Activated naive CD8-positive, alpha-beta T cell treated with anti-CD3 and anti-CD28 coated beads, Interleukin-2, amount 50 U/mL, for 16 hours (primary cell): ENCODE results near the gene CMYA5.

ENCODE experiments used
- DNase-seq: peaks from one replicate; pipeline ENCODE4 v3.0.0-alpha.2; 2020; ENCODE audit warnings: low read depth, low spot score

CMYA5 gene

DNA sequence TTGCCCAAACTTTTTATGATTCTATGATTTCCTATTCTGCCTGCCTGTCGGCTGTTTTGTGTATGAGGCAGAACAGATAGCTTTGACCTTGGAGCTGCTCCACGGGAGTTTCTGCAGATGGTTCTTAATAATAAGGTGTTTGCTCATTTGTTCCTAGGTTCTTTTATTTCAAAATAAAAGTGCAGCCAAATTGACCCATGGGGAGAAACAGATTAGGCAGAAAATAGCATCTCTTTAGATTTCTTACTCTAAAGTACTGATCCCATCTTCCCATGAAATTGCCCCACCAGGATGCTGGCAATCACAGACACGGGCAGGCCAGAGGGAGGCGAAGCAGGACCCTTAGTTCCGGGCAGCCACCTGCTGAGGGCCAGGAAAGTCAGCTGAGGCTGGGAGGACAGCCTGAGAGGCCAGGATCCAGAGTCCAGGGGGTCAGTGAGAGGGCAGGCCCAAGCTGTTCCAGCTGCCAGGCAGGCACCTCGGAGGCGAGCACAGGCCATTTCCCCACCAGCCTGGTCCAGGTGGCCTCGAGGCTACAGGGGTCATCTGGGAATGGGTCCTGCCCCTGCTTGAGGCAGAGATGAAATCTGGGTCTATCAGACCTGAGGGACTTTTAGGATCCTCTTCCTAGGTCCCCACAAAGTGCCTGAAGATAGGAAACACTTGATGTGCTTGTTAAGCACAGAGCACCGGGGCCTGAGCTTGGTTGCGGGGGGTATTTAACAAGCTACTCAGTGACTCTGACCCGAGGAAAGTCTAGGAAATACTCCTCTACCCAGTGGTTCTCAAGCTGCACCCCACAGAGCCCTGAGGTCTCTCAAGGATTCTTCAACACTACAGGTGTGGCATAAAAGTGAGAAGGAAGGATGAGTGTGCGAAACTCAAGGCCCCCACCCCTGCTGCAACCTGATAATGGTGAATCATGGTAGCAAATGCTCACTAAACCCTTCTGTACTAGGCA lies 145.4 kb downstream of the CMYA5 start:
- DNase-seq: no peak

DNA sequence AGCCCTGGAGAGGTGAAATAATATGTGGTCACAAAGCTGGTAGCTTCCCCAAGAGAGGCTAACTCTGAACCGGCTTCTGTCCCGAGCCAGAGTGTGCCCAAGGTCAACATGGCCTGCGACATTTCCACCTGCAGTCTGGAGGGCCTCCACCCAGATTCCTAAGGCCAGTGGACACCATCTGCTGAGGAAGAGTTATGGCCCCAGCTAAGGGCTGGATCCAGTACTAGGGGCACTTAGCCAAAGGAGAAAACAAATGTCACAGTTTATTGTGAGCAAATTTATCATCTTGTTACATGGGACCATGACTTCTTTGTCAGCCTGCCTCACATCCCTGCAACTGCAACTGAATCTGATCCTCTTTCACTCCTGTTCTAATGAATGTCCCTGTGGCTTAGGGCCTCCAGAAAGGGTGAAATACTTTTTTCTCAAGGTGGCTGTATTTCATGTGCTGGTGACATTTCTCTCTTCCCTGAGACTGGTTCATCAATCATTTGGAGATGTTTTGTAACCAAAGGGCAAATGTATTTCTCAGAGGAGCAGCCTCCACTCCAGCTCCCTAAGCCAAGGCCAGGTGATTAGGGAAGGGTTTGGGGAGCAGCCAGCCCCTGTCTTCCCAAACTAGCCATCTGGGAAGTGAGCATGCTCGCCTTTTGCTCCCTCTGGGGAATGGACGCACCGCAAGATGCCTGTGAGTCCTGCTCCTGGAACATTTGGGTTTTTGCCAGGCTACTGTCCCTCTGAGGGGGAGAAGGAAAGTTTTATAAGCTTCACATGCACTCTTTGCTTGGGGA lies 148.3 kb downstream of the CMYA5 start:
- no peak for DNase-seq

DNA sequence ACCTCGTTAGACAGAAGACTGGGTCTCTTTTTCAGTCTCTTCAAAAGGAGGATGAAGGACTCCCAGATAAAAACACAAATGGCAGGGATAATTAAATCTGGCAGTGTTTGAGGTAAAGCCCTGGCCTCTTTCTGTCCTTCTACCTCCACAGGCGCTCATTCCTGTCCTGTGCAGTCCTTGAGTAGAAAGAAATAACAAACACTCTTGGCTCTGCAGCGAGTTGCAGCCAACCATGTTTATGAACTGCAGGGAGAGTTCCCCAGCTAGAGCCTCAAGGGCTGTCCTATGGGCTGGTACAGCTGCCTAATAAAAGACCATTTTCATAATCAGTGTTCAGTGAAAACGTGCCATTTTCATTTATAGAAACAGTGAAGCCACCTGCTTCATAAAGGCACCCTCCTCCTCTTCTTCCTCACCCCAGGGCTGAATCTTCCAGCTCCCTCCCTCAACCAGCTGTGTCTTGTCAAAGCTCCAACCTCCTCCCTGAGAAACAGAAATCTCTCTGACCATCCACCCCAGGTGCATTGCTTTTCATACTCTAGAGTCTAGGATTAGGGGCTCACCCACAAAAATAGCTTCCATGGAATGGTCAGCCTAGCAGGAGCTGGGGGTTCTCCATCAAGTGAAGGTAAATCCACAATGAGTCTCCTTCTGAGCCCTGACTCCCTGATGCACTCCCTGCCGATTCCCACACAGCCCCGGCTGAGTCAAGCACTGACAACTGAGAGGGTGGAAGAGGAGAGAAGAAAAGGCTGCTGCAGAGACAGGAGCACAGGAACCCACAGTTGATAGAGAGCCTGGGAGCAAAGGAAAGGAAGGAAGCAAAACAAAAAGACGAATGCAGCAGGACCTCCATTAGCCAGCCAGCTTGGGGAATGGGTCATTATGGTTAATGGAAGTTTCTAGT lies 150.7 kb downstream of the CMYA5 start:
- DNase-seq: no peak

DNA sequence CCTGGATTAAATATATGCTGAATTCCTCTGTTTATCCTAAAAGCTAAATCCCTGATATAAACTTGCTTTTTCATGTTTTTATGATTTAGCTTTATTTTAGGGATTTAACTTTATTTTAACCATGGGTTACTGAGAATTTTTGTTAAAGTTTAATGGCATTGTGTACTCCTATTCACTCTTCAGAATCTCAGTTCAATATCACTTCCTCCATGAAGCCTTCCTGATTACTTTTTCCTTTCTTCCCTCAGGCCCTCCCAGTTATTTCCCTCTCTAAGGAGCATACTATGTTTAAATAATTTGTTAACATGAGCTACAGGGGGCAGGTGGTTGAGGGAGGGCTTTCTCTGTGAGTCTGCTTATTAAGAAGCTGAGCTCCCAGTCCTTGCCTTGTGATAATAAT lies 151.5 kb downstream of the CMYA5 start:
- DNase-seq: no peak

DNA sequence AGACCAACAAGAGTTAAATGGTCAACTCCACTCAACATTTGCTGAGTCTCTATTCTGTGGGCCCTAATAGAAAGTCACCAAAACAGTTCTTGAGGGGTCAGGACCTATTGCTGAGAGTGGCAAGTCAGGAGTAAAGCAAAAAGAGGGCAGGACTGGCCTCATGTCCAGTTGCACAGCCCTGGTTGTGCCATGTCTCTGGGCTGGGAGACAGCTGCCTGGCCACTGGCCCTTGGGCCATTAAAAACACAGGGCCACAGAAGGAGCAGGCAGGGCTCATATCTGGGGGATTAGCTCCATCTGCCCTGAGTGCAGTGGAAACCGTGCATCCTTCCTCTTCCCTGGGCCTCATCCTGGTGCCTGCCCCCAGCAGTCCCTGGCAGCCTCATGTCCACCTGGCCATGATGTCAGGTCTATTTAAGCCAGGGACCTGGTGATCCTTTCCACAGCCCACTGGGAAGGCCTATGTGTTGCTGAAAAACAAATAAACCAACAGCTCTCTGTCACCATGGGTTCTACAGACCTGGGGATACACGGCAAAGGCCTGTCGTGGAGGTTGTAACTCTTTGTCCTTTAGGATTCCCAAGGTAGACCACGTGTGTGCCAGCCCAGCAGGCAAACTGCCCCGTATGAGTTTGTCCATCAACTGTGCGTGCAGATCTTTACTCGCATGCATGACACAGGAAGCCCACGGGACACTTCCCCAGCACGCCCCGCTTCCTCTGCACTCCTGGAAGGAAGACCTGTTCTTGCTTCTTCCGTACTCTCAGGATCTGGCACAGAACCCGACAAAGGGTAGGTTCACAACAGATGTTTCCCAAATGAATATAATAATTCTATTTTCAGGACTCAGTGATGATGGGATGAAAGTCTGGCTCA lies 152.6 kb downstream of the CMYA5 start:
- no peak for DNase-seq

DNA sequence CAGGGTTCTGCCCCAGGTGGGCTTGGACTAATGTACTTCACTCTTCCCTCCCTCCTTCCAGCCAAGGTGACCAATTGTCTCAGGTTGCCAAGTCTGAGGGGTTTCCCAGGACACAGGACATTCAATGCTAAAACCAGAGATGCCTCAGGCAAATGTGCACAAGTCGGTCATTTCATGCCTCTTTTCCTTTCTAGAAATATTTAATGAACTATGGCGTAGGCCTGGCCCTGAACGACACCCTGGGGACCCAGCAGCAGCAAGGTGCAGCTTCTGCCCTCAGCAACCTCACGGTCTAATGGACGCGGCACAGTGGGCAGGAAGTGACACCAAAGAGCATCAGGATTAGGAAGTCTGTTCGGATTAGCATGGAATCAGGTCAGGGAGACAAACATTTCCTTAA lies 153.4 kb downstream of the CMYA5 start:
- DNase-seq: no peak

DNA sequence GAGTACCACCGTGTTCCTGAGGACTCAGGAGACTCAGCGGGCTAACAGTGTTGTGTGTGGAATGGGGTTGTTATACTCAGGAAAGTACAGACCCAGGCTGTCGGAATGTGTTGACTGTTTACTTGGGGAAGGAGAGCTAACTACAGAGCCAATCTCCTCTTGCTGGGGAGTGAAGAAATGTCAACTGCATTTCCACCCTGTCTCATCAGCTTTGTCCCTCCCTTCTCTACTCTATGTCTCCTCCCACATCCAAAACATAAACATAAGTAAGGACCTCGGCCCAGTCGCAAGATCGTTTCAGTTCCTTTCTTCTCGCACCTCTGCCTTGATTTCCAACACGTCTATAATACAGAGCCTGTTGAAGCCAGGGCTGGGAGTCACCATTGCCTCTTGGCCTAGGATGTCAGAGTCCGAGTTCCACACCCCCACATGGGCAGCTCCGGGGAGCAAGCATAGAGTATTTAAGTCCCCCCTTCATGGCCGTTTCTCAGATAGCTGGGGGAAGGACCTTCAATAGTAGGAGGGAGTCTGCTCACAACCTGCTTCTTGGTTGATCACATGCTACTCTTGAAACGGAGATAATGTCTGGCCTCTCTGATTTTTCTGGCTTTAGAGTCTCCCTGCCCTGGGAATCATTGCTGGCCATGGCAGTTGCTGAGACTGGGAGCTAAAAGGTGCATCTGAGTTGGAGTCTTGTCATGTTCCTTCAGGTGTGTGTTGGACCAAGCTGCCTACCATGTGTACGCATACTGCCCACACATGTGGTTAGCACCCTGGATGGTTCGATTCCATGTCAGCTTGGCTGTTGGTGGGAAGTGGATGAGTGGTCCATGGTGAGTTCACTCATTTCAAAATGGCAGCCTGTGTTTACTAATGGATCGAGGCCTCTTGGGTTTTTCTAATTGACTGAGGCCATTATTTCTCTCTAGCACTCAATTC lies 154.1 kb downstream of the CMYA5 start:
- DNase-seq: no peak

DNA sequence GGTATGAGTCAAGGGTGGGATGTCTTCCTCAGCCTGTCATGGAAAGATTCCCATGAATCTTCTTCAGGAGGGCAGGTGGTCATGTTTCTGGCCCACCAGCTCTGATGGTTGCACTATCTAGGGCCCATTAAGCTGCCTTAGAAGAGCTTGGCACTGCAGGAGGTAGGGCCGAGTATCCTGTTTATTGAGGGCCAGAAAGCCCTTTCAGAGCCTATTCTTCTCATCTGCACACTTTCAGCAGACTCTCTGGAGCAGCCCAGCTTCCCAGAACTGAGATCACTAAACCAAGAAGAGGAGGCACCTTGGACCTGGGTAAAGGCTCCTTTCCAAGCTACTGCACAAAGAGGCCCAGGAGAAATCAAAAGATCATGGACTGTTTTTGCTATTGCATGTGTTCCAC lies 154.9 kb downstream of the CMYA5 start:
- DNase-seq: no peak

DNA sequence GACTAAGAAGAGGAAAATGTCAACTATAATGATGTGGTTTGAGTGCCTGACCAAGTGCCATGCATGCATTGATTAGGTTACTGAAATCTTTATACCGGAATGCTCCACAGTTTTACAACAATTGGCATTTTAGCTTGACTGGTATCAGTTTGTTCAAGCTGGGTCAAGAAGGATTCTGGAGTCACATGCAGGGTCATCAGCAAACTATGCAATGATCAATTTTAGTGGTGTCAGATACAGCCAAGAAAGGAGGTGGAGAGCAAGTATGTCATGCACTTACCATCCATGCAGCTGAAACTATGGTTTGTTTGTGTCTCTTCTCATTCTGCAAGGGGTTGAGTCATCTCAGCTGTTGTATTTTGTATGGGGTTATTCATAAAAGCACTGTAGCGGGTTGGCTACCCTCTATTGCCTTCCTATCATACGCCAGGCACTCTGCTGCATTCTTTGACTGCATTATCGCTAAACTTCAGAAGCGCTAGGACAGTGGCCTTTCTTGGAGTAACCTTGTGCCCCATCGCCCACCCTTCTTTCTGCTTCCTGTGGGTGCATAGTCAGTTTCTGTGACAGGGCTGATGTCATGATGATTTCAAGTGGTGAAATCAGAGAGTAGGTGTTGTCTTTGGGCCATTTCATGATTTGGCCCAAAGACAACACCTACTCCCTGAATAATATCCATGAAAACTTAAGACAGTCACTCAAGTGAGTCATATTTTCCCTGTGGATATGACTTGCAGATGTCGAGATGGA lies 156.0 kb downstream of the CMYA5 start:
- no peak for DNase-seq

DNA sequence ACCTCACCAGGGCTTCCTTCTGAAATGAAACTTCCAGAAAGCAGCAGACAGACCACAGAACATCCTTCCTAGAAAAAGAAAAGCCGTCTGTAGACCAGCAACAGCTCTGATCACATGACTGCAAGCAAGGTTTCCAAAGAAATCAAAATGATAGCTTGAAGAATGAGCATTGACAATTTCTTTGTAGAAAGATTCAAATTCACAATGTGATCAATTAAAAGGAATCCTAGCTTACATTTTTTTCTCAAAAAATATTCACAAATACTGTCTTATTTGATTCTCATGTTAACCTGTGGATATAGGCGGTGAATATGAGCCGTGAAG lies 156.5 kb downstream of the CMYA5 start:
- no peak for DNase-seq

DNA sequence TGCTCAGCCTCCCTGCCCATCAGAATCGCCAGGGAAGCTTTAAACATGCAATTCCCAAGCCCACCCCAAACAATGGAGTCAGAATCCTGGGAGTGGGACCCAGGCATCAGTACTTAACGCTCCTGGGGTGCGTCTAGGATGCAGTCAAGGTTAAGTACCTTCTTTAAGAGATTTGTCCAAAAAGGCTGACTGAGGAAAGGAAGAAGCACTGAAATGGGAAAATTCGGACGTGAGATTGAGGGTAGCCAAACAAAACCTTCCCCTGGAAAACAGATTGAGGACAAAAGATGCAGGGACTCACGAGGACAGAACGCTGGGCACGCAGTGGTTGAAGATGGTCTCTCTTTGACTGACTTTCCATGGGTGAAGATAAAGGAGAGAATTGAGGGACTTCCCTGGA lies 157.9 kb downstream of the CMYA5 start:
- DNase-seq: no peak

DNA sequence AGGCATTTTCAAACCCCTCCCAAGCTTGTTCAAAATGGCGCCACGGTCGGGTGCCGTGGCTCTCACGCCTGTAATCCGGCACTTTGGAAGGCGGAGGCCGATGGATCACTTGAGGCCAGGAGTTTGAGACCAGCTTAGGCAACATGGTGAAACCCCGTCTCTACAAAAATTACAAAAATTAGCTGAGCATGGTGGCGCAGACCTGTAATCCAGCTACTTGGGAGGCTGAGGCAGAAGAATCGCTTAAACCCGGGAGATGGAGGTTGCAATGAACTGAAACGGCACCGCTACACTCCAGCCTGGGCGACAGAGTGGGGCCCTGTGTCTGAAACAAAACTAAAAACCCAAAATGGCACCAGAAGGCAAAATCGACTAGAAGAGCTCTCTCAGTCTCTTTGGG lies 159.4 kb downstream of the CMYA5 start:
- DNase-seq: no peak
